ENCODE measurements around the gene LGALS13.

DNA sequence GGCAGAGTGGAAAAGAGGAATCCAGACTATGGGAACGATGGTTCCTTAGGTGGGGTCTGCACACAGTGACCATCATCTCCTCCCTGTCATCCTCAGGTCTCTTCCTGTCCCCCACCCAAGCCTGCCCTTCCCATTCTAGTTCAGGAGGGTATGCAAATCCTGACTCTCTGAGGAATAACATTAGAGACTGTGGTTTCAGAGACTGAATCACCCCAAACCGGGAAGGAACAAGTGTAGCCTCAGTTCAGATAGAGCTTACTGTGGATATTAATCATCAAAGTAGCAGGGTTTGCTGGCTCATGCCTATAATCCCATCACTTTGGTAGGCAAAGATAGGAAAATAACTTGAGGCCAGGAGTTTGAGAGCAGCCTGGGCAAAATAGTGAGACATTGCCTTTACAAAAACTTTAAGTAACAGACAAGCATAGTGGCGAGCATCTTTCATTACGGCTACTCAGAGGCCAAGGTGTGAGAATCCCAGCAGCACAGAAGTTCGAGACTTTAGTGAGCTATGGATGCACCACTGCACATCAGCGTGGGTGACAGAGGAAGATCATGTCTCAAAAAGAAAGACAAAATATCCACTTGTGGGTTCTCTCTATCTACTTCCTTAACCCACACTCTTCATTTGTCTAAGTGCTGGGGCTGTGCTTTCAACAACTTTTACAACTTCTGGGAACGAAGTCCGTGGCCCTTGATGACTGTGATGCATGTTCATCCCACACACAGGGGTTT, 19.3 kb upstream of the LGALS13 start:
- no peak for TF ChIP-seq POLR2A (IDR thresholded peaks at IDR 0.05; ENCODE audit: low read length)
- TF ChIP-seq PHF8 (IDR thresholded peaks at IDR 0.05; ENCODE audit: borderline replicate concordance, low read depth), result no peak
- no peak for TF ChIP-seq SMC3 (IDR thresholded peaks at IDR 0.05)
- no peak for TF ChIP-seq EHMT2 (IDR thresholded peaks at IDR 0.05; ENCODE audit: low read depth)
- TF ChIP-seq HDAC2 (IDR thresholded peaks at IDR 0.05), result no peak
- TF ChIP-seq CHD2 (IDR thresholded peaks at IDR 0.05; ENCODE audit: low read length, partially characterized antibody), result no peak
- TF ChIP-seq CBX8 (IDR thresholded peaks at IDR 0.05), result no peak
- TF ChIP-seq EP300 (IDR thresholded peaks at IDR 0.05), result no peak
- TF ChIP-seq, protein P1, sequence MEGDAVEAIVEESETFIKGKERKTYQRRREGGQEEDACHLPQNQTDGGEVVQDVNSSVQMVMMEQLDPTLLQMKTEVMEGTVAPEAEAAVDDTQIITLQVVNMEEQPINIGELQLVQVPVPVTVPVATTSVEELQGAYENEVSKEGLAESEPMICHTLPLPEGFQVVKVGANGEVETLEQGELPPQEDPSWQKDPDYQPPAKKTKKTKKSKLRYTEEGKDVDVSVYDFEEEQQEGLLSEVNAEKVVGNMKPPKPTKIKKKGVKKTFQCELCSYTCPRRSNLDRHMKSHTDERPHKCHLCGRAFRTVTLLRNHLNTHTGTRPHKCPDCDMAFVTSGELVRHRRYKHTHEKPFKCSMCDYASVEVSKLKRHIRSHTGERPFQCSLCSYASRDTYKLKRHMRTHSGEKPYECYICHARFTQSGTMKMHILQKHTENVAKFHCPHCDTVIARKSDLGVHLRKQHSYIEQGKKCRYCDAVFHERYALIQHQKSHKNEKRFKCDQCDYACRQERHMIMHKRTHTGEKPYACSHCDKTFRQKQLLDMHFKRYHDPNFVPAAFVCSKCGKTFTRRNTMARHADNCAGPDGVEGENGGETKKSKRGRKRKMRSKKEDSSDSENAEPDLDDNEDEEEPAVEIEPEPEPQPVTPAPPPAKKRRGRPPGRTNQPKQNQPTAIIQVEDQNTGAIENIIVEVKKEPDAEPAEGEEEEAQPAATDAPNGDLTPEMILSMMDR (IDR thresholded peaks at IDR 0.05), result no peak
- no peak for TF ChIP-seq NPAS2 (CRISPR knock-in tag; IDR thresholded peaks at IDR 0.05; ENCODE audit: borderline replicate concordance)
